Measurements from ENCODE around the gene GYG1.

GRCh38 chr3:148953094-148953493 lies 38.2 kb upstream of the GYG1 start:
- TF ChIP-seq CTCF (conservative IDR thresholded peaks at IDR 0.05; ENCODE audit: low read depth, low read length), result no peak
- no peak for TF ChIP-seq MXI1 (IDR thresholded peaks at IDR 0.05; ENCODE audit: borderline replicate concordance, low read depth, low read length)
- TF ChIP-seq RAD21 (IDR thresholded peaks at IDR 0.05; ENCODE audit: low read length), result no peak
- TF ChIP-seq BHLHE40 (IDR thresholded peaks at IDR 0.05; ENCODE audit: low read depth, low read length), result no peak
- TF ChIP-seq ELK1 (IDR thresholded peaks at IDR 0.05; ENCODE audit: borderline replicate concordance, low read depth, low read length), result no peak
- TF ChIP-seq CEBPB (IDR thresholded peaks at IDR 0.05; ENCODE audit: low read depth, low read length), result no peak
- no peak for TF ChIP-seq RFX5 (IDR thresholded peaks at IDR 0.05; ENCODE audit: low read depth, low read length)
- TF ChIP-seq POLR2A (IDR thresholded peaks at IDR 0.05; ENCODE audit: low read depth, low read length), result no peak
- no peak for TF ChIP-seq SMC3 (IDR thresholded peaks at IDR 0.05; ENCODE audit: low read depth, low read length)
